GM12878 (cell line): Measurements from ENCODE around the gene CHN2. TPM values are rescaled to one million over a fixed set of nuclear protein-coding genes. Genes with fewer than 3 reads are reported as not detected.

Experiments used
- ATAC-seq: fragments of 200-7000 bp; cut with Tn5 transposase; 3 replicates; pipeline ENCODE4 v1.9.1; 2020; ENCODE audit warnings: mild to moderate bottlenecking, moderate library complexity
- BruUV-seq: library from RNA; stranded (reverse); fragments of 400-500 nt; replicated peaks from 2 replicates; lab custom pipeline; 2021; lab: Mats Ljungman, UMichigan
- CTCF ChIA-PET: fragments of 300-600 bp; sonication (Branson Sonifier 250); formaldehyde crosslinking; extraction: SDS; loops from one replicate; lab custom pipeline; 2021; ENCODE audit warnings: inconsistent platforms; lab: Yijun Ruan, JAX
- POLR2A ChIA-PET: fragments of 350-600 bp; formaldehyde crosslinking; extraction: SDS; loops from one replicate; lab custom pipeline; 2021; ENCODE audit warnings: inconsistent platforms; lab: Charles Lee
- RAD21 ChIA-PET: fragments of 300-600 bp; sonication (Branson Sonifier 250); formaldehyde crosslinking; loops from one replicate; lab custom pipeline; 2023; ENCODE audit warnings: antibody characterized with exemption; ENCODE audit not compliant: unreplicated experiment; lab: Charles Lee
- SMC1A ChIA-PET: fragments of 300-600 bp; sonication (Branson Sonifier 250); formaldehyde crosslinking; loops from one replicate; lab custom pipeline; 2023; ENCODE audit not compliant: unreplicated experiment, uncharacterized antibody; lab: Charles Lee
- DNase-seq: peaks from one replicate; pipeline ENCODE4 v3.0.0-alpha.2; 2011; ENCODE audit warnings: low read depth, low spot score
- FAIRE-seq: peaks from 3 replicates; lab custom pipeline; 2011; peaks lifted over from hg19 to GRCh38; lab: Jason Lieb, UNC
- H2AFZ ChIP-seq: 2 replicates; pipeline ENCODE4 v1.6.0; 2011; ENCODE audit warnings: low read depth, low read length, control low read depth; ENCODE audit not compliant: control insufficient read depth
- H3K27ac ChIP-seq: 2 replicates; pipeline ENCODE4 v1.5.1; 2011; ENCODE audit warnings: control low read depth; ENCODE audit not compliant: control insufficient read depth, insufficient read depth
- H3K27me3 ChIP-seq, 2 experiments: replicated peaks in 1 of 2; 2 replicates each; pipeline versions ENCODE4 v1.6.0 to v1.6.1; 2011; ENCODE audit warnings: low read length in 1 of 2; ENCODE audit not compliant: control insufficient read depth in 2 of 2, insufficient read depth in 2 of 2
- H3K36me3 ChIP-seq, 2 experiments: 2 replicates each; pipeline ENCODE4 v1.5.1; 2011; ENCODE audit warnings: low read length in 1 of 2; ENCODE audit not compliant: control insufficient read depth in 2 of 2, insufficient read depth in 2 of 2
- H3K4me1 ChIP-seq: 2 replicates; pipeline ENCODE4 v1.6.1; 2011; ENCODE audit warnings: mild to moderate bottlenecking, low read length, moderate library complexity, mixed read lengths; ENCODE audit not compliant: control insufficient read depth, insufficient read depth
- H3K4me2 ChIP-seq: 2 replicates; pipeline ENCODE4 v1.6.0; 2011; ENCODE audit warnings: control low read depth; ENCODE audit not compliant: control insufficient read depth, insufficient read depth
- H3K4me3 ChIP-seq: fragments of 200-600 bp; sonication (generic); 2 replicates; pipeline ENCODE4 v1.5.1; 2016
- H3K79me2 ChIP-seq: 2 replicates; pipeline ENCODE4 v1.6.0; 2011; ENCODE audit warnings: low read length; ENCODE audit not compliant: control insufficient read depth, insufficient read depth
- H3K9ac ChIP-seq: 2 replicates; pipeline ENCODE4 v1.8.0; 2011; ENCODE audit warnings: low read length, control low read depth, mixed read lengths; ENCODE audit not compliant: control insufficient read depth, insufficient read depth
- H3K9me3 ChIP-seq: replicated peaks from 3 replicates; pipeline ENCODE4 v1.5.1; 2011; ENCODE audit warnings: mild to moderate bottlenecking, low read length; ENCODE audit not compliant: control insufficient read depth, insufficient read depth
- H4K20me1 ChIP-seq: 2 replicates; pipeline ENCODE4 v1.6.0; 2011; ENCODE audit not compliant: control insufficient read depth, insufficient read depth
- BRCA1 ChIP-seq: IDR thresholded peaks from 2 replicates; pipeline ENCODE4 v1.6.1; 2011; ENCODE audit warnings: low read depth, low read length, improper control_type of control experiment
- CHD2 ChIP-seq: IDR thresholded peaks from 2 replicates; pipeline ENCODE4 v1.6.1; 2011; ENCODE audit warnings: low read depth, low read length, improper control_type of control experiment, borderline replicate concordance
- HDAC6 ChIP-seq: fragments of 200-600 bp; sonication (generic); IDR thresholded peaks from one replicate; pipeline ENCODE4 v1.8.0; 2017; ENCODE audit warnings: antibody characterized with exemption; ENCODE audit not compliant: unreplicated experiment
- SP1 ChIP-seq: IDR thresholded peaks from one replicate; pipeline ENCODE4 v1.6.1; 2011; ENCODE audit warnings: low read depth, low read length
- ZBTB11 ChIP-seq: fragments of 450-650 bp; formaldehyde crosslinking; IDR thresholded peaks from 2 replicates; pipeline ENCODE4 v1.5.0; 2022; ENCODE audit warnings: mild to moderate bottlenecking, missing genetic modification characterization
- ZNF274 ChIP-seq: IDR thresholded peaks from one replicate; pipeline ENCODE4 v1.8.0; 2011; ENCODE audit not compliant: insufficient read length, insufficient read depth
- WGBS: methylation state at CpG from one replicate; pipeline ENCODE4 v1.1.6; 2016; ENCODE audit warnings: low lambda C conversion rate; ENCODE audit not compliant: insufficient replicate concordance, insufficient coverage; ENCODE audit errors: missing lambda C conversion rate; 5-methylcytosine and 5-hydroxymethylcytosine counted together
- in situ Hi-C: fragments of 300-500 bp; cut with MboI; formaldehyde crosslinking; loops from 9 replicates; pipeline ENCODE4 v1.14.3; 2018; ENCODE audit warnings: mixed read lengths
- intact Hi-C: fragments of 100-400 bp; cut with micrococcal nuclease; formaldehyde crosslinking; loops from one replicate; pipeline ENCODE4 v1.14.2; 2022; ENCODE audit not compliant: unreplicated experiment
- polyA plus RNA-seq, 11 experiments: library from polyadenylated mRNA; depleted of rRNA in 4 of 11; unstranded in 6 of 11; stranded (reverse) in 5 of 11; fragments of >200 nt; fragmentation: Nextera tagmentation in 4 of 11; fragmentation: Illumina TruSeq in 1 of 11; extraction: Ambion mirVana in 4 of 11; extraction: Trizol in 1 of 11; gene quantifications; 1 replicate in 1 of 11; 2 replicates in 10 of 11; pipeline versions ENCODE4 v1.2.1 to v1.2.3, GENCODE V29; 2011 to 2016; ENCODE audit warnings: inconsistent platforms in 2 of 11, missing spikeins in 2 of 11, low read depth in 1 of 11
- total RNA-seq, 4 experiments: library from RNA; depleted of rRNA in 3 of 4; stranded (reverse); fragments of >200 nt in 3 of 4; fragmentation: Illumina TruSeq in 1 of 4; extraction: Trizol in 1 of 4; gene quantifications; 2 replicates each; pipeline versions ENCODE4 v1.2.1 to v1.2.3, GENCODE V29; 2013 to 2021
- TF ChIP-seq, protein P1 (sequence below): IDR thresholded peaks from 2 replicates; pipeline ENCODE4 v1.6.1; 2012; ENCODE audit warnings: low read length, inconsistent platforms

The CHN2 gene
- total and polyA plus RNA-seq, 10 of the 15 experiments (the other 5 are each of a cell fraction or from before 2014, with no cell fraction given) = 0.11 to 3.8 (median 0.37) TPM; not detected in 2

DNA sequence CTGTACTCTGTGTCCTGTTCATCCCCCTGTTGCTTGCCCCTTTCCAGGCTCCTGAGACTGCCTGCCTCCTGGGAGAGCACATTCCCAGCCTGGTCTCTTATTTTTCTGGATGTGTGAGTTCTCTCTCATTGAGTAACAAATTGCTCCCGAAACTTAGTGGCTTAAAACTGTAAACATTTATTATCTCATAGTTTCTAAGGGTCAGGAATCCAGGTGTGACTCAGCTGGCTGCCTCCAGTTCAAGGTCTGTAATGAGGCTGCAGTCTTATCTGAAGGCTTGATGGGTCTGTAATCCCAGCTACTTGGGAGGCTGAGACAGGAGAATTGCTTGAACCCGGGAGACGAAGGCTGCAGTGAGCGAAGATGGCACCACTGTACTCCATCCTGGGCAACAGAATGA is 315.5 kb downstream of the CHN2 start:
- Histone ChIP-seq H3K27me3 (no peaks in the 10 kb centered on the region), H3K9ac (no peak overlapping the region), H3K9me3 (no peaks in the 10 kb centered on the region), H4K20me1 (no peaks in the 10 kb centered on the region), H3K27ac (no peak overlapping the region), H3K79me2 (no peaks in the 10 kb centered on the region), H3K4me1 (no peaks in the 10 kb centered on the region), H3K36me3 (no peaks in the 10 kb centered on the region), H3K4me3 (no peak overlapping the region), H3K4me2 (no peak overlapping the region), H2AFZ (no peak overlapping the region)
- ATAC-seq (no peak), DNase-seq (no peak), FAIRE-seq (no peak)
- TF ChIP-seq BRCA1 = no peak
- intact Hi-C loops (no loop called here), in situ Hi-C loops (no loop called here)
- 39% methylated on average over 4 of the region's 4 CpGs for WGBS
- ChIA-PET RAD21 (no interaction called here), POLR2A (no interaction called here), CTCF (no interaction called here), SMC1A (no interaction called here)
- BruUV-seq = no TSS peak

- no peak overlapping the region for H2AFZ ChIP-seq
- H4K20me1 ChIP-seq = no peaks in the 10 kb centered on the region
- CTCF ChIA-PET = no interaction called here
- no peaks in the 10 kb centered on the region for H3K36me3 ChIP-seq
- no peaks in the 10 kb centered on the region for H3K79me2 ChIP-seq
- no peak overlapping the region for H3K4me3 ChIP-seq
- intact Hi-C loops (no loop called here), in situ Hi-C loops (no loop called here)
- no peak overlapping the region for H3K27ac ChIP-seq
- SMC1A ChIA-PET = no interaction called here
- H3K27me3 ChIP-seq = no peaks in the 10 kb centered on the region
- no peaks in the 10 kb centered on the region for H3K4me1 ChIP-seq
- FAIRE-seq (no peak), DNase-seq (no peak), ATAC-seq (no peak)
- no peak overlapping the region for H3K9ac ChIP-seq
- TF ChIP-seq ZBTB11 (CRISPR knock-in tag) (no peak), HDAC6 (no peak), SP1 (no peak), CHD2 (no peak), ZNF274 (no peak)
- TF ChIP-seq, protein P1, sequence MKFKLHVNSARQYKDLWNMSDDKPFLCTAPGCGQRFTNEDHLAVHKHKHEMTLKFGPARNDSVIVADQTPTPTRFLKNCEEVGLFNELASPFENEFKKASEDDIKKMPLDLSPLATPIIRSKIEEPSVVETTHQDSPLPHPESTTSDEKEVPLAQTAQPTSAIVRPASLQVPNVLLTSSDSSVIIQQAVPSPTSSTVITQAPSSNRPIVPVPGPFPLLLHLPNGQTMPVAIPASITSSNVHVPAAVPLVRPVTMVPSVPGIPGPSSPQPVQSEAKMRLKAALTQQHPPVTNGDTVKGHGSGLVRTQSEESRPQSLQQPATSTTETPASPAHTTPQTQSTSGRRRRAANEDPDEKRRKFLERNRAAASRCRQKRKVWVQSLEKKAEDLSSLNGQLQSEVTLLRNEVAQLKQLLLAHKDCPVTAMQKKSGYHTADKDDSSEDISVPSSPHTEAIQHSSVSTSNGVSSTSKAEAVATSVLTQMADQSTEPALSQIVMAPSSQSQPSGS = no peak
- WGBS = 0% methylated on average over 1 of the region's 1 CpG
- H3K4me2 ChIP-seq = no peak overlapping the region
- no TSS peak for BruUV-seq
- no peaks in the 10 kb centered on the region for H3K9me3 ChIP-seq
- RAD21 ChIA-PET = no interaction called here
- POLR2A ChIA-PET = interaction anchor here (0.6 kb wide), 1 partner anchor 25 kb away, joined by 6 read pairs; no protein-coding TSS in a partner anchor
Observed at GRCh38 chr7:29511337-29511736, 316.8 kb downstream of the CHN2 start.
